CD4-positive, alpha-beta T cell treated with Interleukin-2 at 100 ng/mL for 4 hours (primary cell): ENCODE results near the gene SLC39A8.

Source experiments
- DNase-seq: peaks from one replicate; pipeline ENCODE4 v3.0.0-alpha.2; 2020; ENCODE audit warnings: low spot score

SLC39A8 gene

GRCh38 chr4:102230194-102230593, 115.1 kb downstream of the SLC39A8 start:
- DNase-seq, result no peak

- no peak for DNase-seq
These were observed 117.9 kb downstream of the SLC39A8 start for GRCh38 chr4:102227388-102227787.

DNA sequence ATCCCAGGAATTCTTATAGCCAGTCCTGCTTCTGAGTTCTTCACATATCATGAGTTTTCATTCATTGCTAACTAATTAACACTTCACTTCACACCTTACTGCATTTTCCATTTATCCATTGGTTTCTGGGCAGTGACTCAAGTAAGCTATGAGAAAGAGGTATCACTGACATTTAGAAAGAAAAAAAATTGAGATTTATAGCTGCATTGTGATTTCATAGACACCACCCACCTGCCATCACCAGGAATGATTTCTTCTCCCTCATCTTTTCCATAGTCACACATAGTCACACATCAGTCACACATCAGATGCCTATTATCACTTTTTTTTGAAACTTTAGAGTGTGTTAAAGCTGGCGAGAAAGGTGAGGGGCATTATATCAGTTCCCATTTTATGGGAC, 121.8 kb downstream of the SLC39A8 start:
- no peak for DNase-seq

DNA sequence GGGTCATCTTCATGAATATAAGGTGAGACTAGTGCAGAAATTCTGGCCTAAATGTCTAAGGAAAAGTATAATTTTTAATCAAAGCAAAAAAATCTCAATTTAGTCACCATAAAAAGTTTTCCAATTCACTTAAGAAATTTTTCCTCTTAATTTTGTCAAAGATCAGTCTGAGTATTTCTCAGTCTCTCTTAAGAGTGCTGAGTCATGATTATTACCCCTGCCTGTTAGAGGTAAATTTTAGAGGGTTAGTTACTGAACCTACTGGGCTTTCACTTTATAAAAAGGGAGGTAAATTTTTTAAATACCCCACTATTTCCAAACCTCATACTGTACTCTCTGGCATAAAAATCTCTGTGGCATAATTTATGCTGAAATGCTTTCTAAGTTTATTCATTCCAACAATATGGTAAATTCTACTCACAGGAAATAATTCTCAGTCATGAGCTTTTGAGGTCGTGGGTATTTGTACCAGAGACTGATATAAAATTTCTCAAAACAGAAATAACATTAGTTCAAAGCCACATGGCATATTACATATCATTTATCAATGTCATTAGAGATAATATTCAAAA, 122.4 kb downstream of the SLC39A8 start:
- no peak for DNase-seq

- DNase-seq, result no peak
These were observed 126.2 kb downstream of the SLC39A8 start for GRCh38 chr4:102219129-102219528.

GRCh38 chr4:102218656-102219055, 126.6 kb downstream of the SLC39A8 start:
- DNase-seq, result no peak

DNA sequence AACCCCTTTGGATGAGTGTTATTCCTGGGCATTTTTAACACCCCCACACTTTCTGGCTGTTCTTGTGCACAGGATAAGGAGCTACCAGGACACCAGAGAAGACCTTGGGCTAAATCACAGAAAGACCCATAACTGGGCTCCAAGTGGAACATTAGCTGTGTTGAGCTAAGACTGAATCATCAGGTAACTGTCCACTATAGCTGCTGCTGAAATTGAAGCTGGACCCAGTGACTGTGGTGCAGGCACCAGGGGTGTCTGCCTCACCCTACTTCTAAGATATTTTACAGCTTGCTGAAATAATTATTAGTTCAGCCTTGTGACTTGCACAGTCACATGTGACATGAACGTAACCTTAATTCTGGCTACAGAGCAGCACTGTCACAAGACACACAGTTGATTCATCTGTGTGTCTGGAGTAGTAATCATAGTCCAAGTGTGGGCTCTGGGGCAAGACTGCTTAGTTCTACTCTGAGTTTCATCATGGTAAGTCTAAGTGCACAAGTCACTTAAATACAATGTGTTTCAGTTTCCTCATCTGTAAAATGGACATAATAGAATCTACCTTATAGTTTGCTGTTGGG, 127.4 kb downstream of the SLC39A8 start:
- DNase-seq, result no peak

DNA sequence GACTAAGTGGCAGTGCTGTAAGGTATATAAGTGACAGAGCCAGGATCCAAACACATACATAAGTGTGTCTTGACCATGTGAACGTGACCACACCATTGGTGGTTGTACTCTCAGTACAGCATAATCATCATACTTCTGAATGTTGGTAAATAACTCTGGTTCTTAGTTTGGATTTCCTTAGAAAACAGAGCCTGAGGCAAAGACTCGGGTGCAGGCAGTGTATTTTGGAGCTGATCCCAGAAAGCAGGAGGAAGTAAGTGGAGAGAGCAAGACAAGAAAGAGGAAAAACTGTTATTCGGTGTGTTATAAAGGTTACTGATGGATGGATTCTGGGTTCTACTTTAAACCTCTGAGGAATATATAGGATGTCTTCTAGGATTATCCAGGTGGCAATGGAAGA, 127.9 kb downstream of the SLC39A8 start:
- DNase-seq, result no peak

DNA sequence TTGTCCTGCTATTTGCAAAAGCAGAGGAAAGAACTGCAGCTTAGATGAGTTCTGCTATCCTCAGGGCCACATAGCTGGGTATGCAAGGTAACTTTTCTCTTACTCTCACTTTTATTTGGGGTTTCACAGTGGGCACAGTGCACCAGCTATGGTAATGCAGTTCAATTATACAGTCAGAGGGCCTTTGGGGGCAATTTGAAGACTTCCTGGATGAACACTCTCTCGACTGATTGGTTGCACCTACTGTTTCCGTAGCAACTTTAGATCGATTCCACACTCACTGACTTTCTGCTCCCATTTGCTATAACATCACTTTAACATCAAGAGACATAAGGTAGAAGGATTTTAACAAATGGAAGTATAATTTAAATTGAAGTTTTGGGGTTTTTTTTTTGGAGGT, 128.6 kb downstream of the SLC39A8 start:
- no peak for DNase-seq

GRCh38 chr4:102213031-102213430, 132.3 kb downstream of the SLC39A8 start:
- no peak for DNase-seq
